HepG2 (cell line): Measurements from ENCODE around the gene SEMA4F.

ENCODE experiments used
- REST ChIP-seq, 2 experiments: IDR thresholded peaks; 2 replicates each; pipeline ENCODE4 v1.6.1; 2011 to 2012; ENCODE audit warnings: low read length in 2 of 2, borderline replicate concordance in 1 of 2, low read depth in 1 of 2, mild to moderate bottlenecking in 1 of 2, moderate library complexity in 1 of 2
- TOE1 ChIP-seq: sonication (generic); formaldehyde crosslinking; IDR thresholded peaks from 2 replicates; pipeline ENCODE4 v1.4.0; 2020; ENCODE audit warnings: mild to moderate bottlenecking, missing genetic modification reagents
- ZFP37 ChIP-seq: sonication (generic); formaldehyde crosslinking; IDR thresholded peaks from 2 replicates; pipeline ENCODE4 v1.4.0; 2020; ENCODE audit warnings: missing genetic modification reagents, borderline replicate concordance
- ZNF235 ChIP-seq: sonication (generic); formaldehyde crosslinking; IDR thresholded peaks from 2 replicates; pipeline ENCODE4 v1.8.1; 2023; ENCODE audit warnings: mild to moderate bottlenecking, missing genetic modification reagents, borderline replicate concordance
- ZNF768 ChIP-seq: sonication (generic); formaldehyde crosslinking; IDR thresholded peaks from 2 replicates; pipeline ENCODE4 v1.4.0; 2020; ENCODE audit warnings: missing genetic modification reagents

GRCh38 chr2:74708296-74708695, 54.2 kb downstream of the SEMA4F start:
- TF ChIP-seq REST (IDR thresholded peaks at IDR 0.05; ENCODE audit: borderline replicate concordance in 1 of 2, low read depth in 1 of 2, low read length in 2 of 2) (no peak), ZNF235 (CRISPR knock-in tag) (no peak), TOE1 (CRISPR knock-in tag) (no peak), ZNF768 (CRISPR knock-in tag) (no peak), ZFP37 (CRISPR knock-in tag) (no peak)
